Left hindlimb (tissue), 1 donor: ENCODE data around the gene HSPB9.

Source experiments
- DNase-seq: peaks from one replicate; pipeline ENCODE4 v3.0.0-alpha.2; 2018

HSPB9 gene

GRCh38 chr17:42146911-42147607, 24.5 kb downstream of the HSPB9 start:
- DNase-seq, result no peak

GRCh38 chr17:42153919-42154742, 31.5 kb downstream of the HSPB9 start:
- DNase-seq, result no peak

- no peak for DNase-seq
Measured at GRCh38 chr17:42155614-42156045, 33.0 kb downstream of the HSPB9 start.

GRCh38 chr17:42159796-42160530, 37.4 kb downstream of the HSPB9 start:
- DNase-seq, result no peak

- DNase-seq, result no peak
Measured at GRCh38 chr17:42160531-42160910, 37.9 kb downstream of the HSPB9 start.

- DNase-seq, result no peak
Measured at GRCh38 chr17:42163113-42163512, 40.5 kb downstream of the HSPB9 start.

GRCh38 chr17:42163696-42164407, 41.2 kb downstream of the HSPB9 start:
- no peak for DNase-seq

- no peak for DNase-seq
Measured at GRCh38 chr17:42165751-42166150, 43.1 kb downstream of the HSPB9 start.

GRCh38 chr17:42166196-42166763, 43.7 kb downstream of the HSPB9 start:
- no peak for DNase-seq

- DNase-seq, result no peak
Measured at GRCh38 chr17:42167807-42168206, 45.2 kb downstream of the HSPB9 start.

- DNase-seq, result no peak
Measured at GRCh38 chr17:42169351-42169750, 46.7 kb downstream of the HSPB9 start.

GRCh38 chr17:42171831-42172230, 49.2 kb downstream of the HSPB9 start:
- no peak for DNase-seq
